GM12892 (cell line): Measurements from ENCODE around the gene RPS6KC1.

Experiments used
- DNase-seq: peaks from one replicate; pipeline ENCODE4 v3.0.0; 2011; ENCODE audit not compliant: insufficient read length
- FAIRE-seq: peaks from 2 replicates; lab custom pipeline; 2011; peaks lifted over from hg19 to GRCh38; lab: Jason Lieb, UNC
- POLR2A ChIP-seq: IDR thresholded peaks from 2 replicates; pipeline ENCODE4 v1.6.1; 2011; ENCODE audit warnings: low read depth, low read length, control low read depth
- POLR2AphosphoS5 ChIP-seq: IDR thresholded peaks from 2 replicates; pipeline ENCODE4 v1.6.1; 2011; ENCODE audit warnings: low read depth, low read length, control low read depth
- TAF1 ChIP-seq: IDR thresholded peaks from 2 replicates; pipeline ENCODE4 v1.6.1; 2011; ENCODE audit warnings: low read depth, mild to moderate bottlenecking, control low read depth, low read length, borderline replicate concordance

Gene RPS6KC1

DNA sequence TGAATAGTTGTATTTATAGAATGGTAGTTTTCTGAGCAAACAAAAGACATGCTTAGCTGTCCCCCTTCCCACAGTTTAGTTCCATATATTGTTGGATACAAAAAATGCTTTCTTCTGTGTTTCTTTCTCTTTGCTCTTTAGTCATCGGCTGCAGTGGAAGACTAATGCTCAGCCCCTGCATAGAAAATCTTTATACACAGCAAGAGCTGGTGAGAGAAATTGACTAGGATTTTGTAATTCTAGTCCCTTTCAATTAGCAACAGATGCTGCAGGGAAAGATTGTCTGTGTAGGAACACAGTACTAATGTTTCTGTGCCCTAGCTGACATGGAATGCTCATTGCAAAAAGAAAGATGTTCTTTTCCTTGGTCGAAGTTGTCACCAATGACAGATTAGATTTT, 200.9 kb downstream of the RPS6KC1 start:
- FAIRE-seq (no peak), DNase-seq (no peak)
- no peak for TF ChIP-seq TAF1

DNA sequence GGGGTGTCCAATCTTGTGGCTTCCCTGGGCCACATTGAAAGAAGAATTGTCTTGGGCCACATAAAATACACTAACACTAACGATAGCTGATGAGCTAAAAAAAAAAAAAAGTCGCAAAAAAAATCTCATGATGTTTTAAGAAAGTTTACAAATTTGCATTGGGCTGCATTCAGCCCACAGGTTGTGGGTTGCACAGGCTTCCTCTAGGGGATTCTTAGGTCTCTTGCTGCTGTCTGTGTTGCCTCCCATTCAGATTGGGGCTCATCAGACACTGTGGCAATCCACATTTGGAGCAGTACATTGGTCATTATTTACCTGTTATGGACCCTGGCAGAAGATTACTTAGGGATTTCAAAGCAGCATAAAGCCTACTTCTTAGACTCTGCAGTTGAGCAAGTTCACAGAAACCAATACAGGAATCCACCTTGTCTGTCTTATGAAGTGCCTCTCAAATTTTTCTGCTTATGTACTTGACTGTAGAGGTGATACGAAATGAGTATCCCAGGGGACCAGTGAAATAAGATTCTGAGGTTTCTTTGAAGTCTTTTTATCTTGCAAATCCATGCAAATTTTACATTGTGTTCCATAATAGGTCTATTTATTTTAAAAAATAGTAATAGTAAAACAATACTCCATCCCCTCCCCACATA, 205.5 kb downstream of the RPS6KC1 start:
- FAIRE-seq (no peak), DNase-seq (no peak)

DNA sequence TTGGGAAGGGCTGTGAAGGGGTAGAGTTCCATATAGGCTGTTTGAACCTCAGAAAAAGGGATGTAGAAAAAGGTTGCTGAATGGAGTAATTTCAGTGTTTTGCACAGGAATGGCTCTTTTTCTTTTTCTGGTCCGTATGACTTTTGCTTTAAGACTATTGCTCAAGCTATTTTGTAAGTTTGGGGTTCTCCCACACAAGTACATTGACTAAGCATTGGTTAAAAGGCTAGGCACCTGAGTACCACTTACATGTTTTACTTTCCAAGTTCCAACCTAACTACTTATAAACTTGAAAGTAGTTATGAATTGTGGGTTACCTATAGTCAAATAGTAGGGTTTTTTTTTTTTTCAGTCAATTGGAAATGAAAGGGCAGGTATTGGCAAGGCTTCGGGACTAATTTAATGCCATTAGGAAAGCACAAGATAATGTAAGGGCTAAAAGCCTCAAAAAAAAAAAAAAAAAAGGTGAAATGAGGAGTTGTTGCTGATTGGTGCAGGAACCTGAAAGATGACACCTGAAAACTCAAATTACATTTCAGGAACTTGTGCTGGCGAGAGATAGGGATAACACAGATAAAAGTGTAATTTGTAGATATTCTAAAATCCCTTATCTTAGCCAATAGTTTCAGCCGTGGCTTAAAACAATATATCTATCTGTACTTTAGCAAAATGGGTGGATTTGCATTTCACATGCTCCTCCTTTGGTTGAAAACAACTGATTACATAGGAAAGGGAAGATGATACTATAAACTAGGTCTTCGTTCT, 209.5 kb downstream of the RPS6KC1 start:
- TF ChIP-seq TAF1, result no peak
- TF ChIP-seq POLR2A, result no peak
- no peak for TF ChIP-seq POLR2AphosphoS5
- DNase-seq, result no peak
- no peak for FAIRE-seq

More for the DNA sequence above, 205.5 kb downstream of the RPS6KC1 start:
- no peak for TF ChIP-seq POLR2AphosphoS5

GRCh38 chr1:213264531-213264930, 213.5 kb downstream of the RPS6KC1 start:
- DNase-seq, result no peak
- no peak for TF ChIP-seq POLR2AphosphoS5
- no peak for TF ChIP-seq POLR2A
- no peak for TF ChIP-seq TAF1
- no peak for FAIRE-seq

- FAIRE-seq, result no peak
- TF ChIP-seq TAF1, result no peak
- TF ChIP-seq POLR2A, result no peak
- no peak for TF ChIP-seq POLR2AphosphoS5
- no peak for DNase-seq
Observed at GRCh38 chr1:213266983-213267772, 216.1 kb downstream of the RPS6KC1 start.

DNA sequence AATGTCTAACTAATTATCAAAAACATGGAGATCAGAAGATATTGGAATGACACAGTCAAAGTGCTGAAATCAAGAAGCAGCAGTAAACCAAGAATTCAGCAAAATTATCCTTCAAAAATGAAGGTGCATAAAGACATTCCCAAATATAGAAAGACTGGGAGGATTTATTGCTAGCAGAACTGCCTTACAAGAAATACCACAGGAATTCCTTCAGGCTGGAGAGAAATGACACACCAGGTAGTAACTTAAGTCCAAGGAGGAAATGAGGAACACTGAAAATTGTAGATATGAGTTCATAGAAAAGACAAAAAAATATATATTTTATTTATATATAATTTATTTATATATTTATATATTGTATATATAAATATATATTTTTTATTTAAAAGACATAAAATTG, 217.2 kb downstream of the RPS6KC1 start:
- TF ChIP-seq POLR2AphosphoS5 (no peak), TAF1 (no peak), POLR2A (no peak)
- DNase-seq (no peak), FAIRE-seq (no peak)

DNA sequence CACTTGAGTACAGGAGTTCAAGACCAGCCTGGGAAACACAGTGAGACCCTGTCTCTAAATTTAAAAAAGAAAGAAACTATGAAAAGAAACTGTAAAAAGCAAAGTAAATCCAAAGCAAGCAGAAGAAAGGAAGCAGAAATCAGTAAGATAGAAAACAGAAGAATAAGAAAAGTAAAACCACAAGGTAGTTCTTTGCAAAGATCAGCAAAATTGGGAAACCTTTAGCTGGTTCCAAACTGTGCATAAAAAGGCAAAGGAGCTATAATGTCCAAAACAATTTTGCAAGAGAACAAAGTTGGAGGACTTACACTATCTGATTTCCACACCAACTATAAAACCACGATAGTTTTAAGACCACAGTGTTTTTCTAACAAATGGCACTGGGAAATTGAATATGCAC, 218.8 kb downstream of the RPS6KC1 start:
- FAIRE-seq (no peak), DNase-seq (no peak)
- TF ChIP-seq TAF1 (no peak), POLR2A (no peak), POLR2AphosphoS5 (no peak)

DNA sequence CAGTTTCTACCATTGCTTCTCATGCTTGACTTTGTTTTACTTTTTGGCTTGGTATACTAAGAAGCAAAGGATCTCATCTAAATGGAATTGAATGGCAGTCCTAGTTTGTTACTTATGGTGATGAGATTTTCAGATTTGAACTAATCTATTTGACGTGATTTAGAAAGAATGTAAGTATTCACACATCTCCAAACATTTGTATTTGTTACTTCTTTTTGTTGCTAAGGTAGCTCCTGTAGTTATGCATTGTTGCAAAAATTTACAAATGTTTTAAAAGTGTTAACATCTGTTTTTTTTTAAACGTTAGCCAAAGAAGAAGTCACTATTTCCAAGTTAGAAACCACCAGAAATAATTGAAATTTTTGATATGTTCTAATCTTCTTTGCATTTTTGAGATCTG, 222.5 kb downstream of the RPS6KC1 start:
- DNase-seq (no peak), FAIRE-seq (no peak)
- no peak for TF ChIP-seq POLR2A
- no peak for TF ChIP-seq POLR2AphosphoS5
- TF ChIP-seq TAF1, result no peak

DNA sequence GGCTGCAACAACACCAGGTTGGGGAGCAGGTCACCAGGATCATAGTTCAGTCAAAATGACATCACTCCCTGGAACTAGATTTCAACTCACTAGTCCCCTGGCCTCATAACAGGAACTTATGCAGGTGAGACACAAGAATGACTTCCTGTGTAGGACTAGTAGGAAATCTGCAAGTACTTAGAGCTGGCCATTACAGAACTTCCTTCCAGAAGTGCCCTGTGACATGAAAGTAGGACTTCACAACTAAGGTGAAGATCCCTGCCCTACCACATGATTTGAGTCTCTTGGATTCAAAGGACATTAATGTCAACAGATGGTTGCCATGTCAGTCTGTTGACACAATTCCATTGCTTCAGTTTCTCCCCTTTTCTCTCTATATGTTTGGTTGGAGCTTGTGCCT, 223.1 kb downstream of the RPS6KC1 start:
- DNase-seq, result no peak
- FAIRE-seq, result no peak
- TF ChIP-seq TAF1 (no peak), POLR2AphosphoS5 (no peak), POLR2A (no peak)

DNA sequence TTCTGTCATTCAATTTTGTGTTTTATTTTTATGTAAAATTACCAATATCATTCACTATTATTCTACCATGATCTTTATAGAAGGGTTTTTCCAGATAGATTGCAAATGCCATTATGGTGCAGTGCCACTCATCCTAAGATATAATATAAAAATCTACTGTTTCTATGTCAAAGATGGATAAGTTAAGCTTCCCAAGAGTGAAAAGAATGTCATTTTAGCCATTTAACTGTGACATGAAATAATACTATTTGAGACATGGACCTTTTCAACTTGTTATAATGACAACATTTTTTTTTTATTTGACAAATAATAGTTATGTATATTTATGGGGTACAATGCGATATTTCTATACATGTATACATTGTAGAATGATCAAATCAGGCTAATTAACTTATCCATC, 224.3 kb downstream of the RPS6KC1 start:
- no peak for FAIRE-seq
- DNase-seq, result no peak
- TF ChIP-seq POLR2AphosphoS5 (no peak), POLR2A (no peak), TAF1 (no peak)

DNA sequence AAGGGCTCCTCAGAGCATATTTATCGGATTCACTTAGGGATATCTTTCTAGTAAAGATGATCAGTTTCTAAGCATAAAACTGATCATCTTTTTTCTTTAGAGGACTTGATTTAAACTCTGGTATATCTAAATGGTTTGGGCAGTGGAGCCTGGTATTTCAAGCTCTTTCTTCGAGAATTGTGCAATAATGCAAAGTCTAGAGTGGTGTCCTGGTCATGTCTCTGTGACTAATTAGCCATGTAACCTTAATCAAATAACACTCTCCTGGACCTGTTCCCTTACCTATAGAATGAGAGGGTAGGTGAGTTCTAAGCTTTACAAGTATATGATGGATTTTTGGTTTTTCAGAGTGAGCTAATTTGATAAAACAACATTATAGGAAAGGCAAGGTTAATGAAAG, 225.2 kb downstream of the RPS6KC1 start:
- TF ChIP-seq TAF1, result no peak
- TF ChIP-seq POLR2AphosphoS5, result no peak
- TF ChIP-seq POLR2A, result no peak
- DNase-seq (no peak), FAIRE-seq (no peak)

GRCh38 chr1:213277036-213277435, 226.0 kb downstream of the RPS6KC1 start:
- TF ChIP-seq POLR2AphosphoS5 (no peak), POLR2A (no peak), TAF1 (no peak)
- DNase-seq (no peak), FAIRE-seq (no peak)
